HepG2 (cell line): ENCODE results near the gene ANO2.

Experiments
- CTCF ChIP-seq: sonication (generic); formaldehyde crosslinking; IDR thresholded peaks from 2 replicates; pipeline ENCODE4 v1.5.0; 2020; ENCODE audit warnings: mild to moderate bottlenecking, missing genetic modification reagents, moderate library complexity
- FOXK1 ChIP-seq: sonication (generic); formaldehyde crosslinking; IDR thresholded peaks from 2 replicates; pipeline ENCODE4 v1.4.0; 2020; ENCODE audit warnings: low read depth, missing genetic modification reagents, borderline replicate concordance
- MAFK ChIP-seq, 2 experiments: IDR thresholded peaks in 1 of 2; conservative IDR thresholded peaks in 1 of 2; 2 replicates each; pipeline ENCODE4 v1.6.1; 2011; ENCODE audit warnings: improper control_type of control experiment in 2 of 2, low read length in 2 of 2
- MXI1 ChIP-seq: IDR thresholded peaks from 3 replicates; pipeline ENCODE4 v1.6.1; 2012; ENCODE audit warnings: low read depth, low read length, inconsistent platforms, borderline replicate concordance
- PAWR ChIP-seq: sonication (generic); formaldehyde crosslinking; IDR thresholded peaks from 2 replicates; pipeline ENCODE4 v1.4.0; 2020; ENCODE audit warnings: missing genetic modification reagents, mild to moderate bottlenecking, borderline replicate concordance
- SRF ChIP-seq: IDR thresholded peaks from 2 replicates; pipeline ENCODE4 v1.6.1; 2011; ENCODE audit warnings: mild to moderate bottlenecking, low read depth, low read length, moderate library complexity
- YY1 ChIP-seq: IDR thresholded peaks from 2 replicates; pipeline ENCODE4 v1.6.1; 2011; ENCODE audit warnings: low read length, low read depth, moderate library complexity, mild to moderate bottlenecking; ENCODE audit not compliant: insufficient read depth, insufficient replicate concordance
- ZNF232 ChIP-seq: sonication (generic); formaldehyde crosslinking; IDR thresholded peaks from 2 replicates; pipeline ENCODE4 v1.4.0; 2020; ENCODE audit warnings: missing genetic modification reagents, borderline replicate concordance
- TF ChIP-seq, protein P1 (sequence below): sonication (generic); formaldehyde crosslinking; IDR thresholded peaks from 2 replicates; pipeline ENCODE4 v1.8.0; 2022; ENCODE audit warnings: mild to moderate bottlenecking, missing genetic modification reagents, moderate library complexity
- TF ChIP-seq, protein P2 (sequence below): sonication (generic); formaldehyde crosslinking; IDR thresholded peaks from 2 replicates; pipeline ENCODE4 v1.4.0; 2020; ENCODE audit warnings: missing genetic modification reagents, mild to moderate bottlenecking, borderline replicate concordance

- TF ChIP-seq FOXK1 (CRISPR knock-in tag) = no peak
- no peak for TF ChIP-seq CTCF (CRISPR knock-in tag)
- TF ChIP-seq PAWR (CRISPR knock-in tag) = no peak
- no peak for TF ChIP-seq SRF
- TF ChIP-seq MAFK (conservative IDR thresholded peaks at IDR 0.05 in 1 of 2, IDR thresholded peaks at IDR 0.05 in 1 of 2; ENCODE audit: low read length in 2 of 2) = no peak
- TF ChIP-seq, protein P1, sequence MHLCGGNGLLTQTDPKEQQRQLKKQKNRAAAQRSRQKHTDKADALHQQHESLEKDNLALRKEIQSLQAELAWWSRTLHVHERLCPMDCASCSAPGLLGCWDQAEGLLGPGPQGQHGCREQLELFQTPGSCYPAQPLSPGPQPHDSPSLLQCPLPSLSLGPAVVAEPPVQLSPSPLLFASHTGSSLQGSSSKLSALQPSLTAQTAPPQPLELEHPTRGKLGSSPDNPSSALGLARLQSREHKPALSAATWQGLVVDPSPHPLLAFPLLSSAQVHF (CRISPR knock-in tag) = no peak
- TF ChIP-seq ZNF232 (CRISPR knock-in tag) = no peak
- TF ChIP-seq YY1 = no peak
- TF ChIP-seq MXI1 = no peak
- TF ChIP-seq, protein P2, sequence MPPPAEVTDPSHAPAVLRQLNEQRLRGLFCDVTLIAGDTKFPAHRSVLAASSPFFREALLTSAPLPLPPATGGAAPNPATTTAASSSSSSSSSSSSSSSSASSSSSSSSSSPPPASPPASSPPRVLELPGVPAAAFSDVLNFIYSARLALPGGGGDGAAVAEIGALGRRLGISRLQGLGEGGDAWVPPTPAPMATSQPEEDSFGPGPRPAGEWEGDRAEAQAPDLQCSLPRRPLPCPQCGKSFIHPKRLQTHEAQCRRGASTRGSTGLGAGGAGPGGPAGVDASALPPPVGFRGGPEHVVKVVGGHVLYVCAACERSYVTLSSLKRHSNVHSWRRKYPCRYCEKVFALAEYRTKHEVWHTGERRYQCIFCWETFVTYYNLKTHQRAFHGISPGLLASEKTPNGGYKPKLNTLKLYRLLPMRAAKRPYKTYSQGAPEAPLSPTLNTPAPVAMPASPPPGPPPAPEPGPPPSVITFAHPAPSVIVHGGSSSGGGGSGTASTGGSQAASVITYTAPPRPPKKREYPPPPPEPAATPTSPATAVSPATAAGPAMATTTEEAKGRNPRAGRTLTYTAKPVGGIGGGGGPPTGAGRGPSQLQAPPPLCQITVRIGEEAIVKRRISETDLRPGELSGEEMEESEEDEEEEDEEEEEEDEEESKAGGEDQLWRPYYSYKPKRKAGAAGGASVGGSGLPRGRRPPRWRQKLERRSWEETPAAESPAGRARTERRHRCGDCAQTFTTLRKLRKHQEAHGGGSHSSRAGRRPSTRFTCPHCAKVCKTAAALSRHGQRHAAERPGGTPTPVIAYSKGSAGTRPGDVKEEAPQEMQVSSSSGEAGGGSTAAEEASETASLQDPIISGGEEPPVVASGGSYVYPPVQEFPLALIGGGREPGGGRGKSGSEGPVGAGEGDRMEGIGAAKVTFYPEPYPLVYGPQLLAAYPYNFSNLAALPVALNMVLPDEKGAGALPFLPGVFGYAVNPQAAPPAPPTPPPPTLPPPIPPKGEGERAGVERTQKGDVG (CRISPR knock-in tag) = no peak
These were observed 3.6 kb upstream of the ANO2 start for GRCh38 chr12:5948696-5949095.
